Measurements from ENCODE around the gene MZT1. TPM values are rescaled to one million over a fixed set of nuclear protein-coding genes. Genes with fewer than 3 reads are reported as not detected.

Gene MZT1
- total RNA-seq, 3 donors from 2014 or later = 3.0 to 7.8 (median 5.7) TPM

DNA sequence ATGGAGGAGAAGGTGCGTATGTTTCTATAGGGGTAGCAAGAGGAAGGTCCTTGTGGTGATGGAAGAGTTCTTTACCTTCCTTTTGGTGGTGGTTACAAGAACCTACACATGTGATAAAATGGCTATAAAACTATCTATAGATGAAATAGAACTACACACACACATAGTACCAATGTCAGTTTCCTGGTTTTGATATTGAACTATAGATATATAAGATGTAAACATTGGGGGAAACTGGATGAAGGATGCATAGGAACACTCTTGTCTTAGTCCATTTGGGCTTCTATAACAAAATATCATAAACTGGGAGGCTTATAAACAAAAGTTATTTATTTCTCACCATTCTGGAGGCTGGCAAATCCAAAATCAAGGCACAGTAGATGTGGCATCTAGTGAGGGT, 47.1 kb downstream of the MZT1 start:
- Histone ChIP-seq H3K9me3 (no peaks in the 10 kb centered on the region), H3K36me3 (ENCODE audit: low read depth) (no peaks in the 10 kb centered on the region), H3K4me1 (ENCODE audit: low read depth) (no peaks in the 10 kb centered on the region), H3K4me3 (no peak overlapping the region)
- ATAC-seq (no peak), DNase-seq (no peak)
- TF ChIP-seq, protein P1, sequence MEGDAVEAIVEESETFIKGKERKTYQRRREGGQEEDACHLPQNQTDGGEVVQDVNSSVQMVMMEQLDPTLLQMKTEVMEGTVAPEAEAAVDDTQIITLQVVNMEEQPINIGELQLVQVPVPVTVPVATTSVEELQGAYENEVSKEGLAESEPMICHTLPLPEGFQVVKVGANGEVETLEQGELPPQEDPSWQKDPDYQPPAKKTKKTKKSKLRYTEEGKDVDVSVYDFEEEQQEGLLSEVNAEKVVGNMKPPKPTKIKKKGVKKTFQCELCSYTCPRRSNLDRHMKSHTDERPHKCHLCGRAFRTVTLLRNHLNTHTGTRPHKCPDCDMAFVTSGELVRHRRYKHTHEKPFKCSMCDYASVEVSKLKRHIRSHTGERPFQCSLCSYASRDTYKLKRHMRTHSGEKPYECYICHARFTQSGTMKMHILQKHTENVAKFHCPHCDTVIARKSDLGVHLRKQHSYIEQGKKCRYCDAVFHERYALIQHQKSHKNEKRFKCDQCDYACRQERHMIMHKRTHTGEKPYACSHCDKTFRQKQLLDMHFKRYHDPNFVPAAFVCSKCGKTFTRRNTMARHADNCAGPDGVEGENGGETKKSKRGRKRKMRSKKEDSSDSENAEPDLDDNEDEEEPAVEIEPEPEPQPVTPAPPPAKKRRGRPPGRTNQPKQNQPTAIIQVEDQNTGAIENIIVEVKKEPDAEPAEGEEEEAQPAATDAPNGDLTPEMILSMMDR (IDR thresholded peaks at IDR 0.05) = no peak
- intact Hi-C loops (cut with DNase I, micrococcal nuclease) = no loop called here

DNA sequence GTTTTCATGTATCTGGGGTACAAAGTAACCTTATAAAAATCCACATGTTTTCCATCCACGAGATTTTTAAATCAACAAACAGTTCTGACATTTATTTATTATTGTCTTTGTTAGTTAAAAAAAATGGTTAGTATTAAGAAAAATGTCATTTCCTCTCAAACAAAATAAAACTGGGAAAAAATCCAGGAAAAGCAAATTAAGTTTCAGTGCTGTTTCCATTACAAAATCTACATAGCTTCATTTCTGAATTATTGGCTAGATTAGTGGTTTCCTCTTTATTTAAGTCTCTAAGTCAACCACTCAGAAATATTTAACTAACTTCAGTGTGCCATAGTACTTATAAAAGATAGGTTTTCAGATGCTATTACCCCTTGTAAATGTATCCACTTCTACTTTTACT, 49.1 kb downstream of the MZT1 start:
- Histone ChIP-seq H3K36me3 (ENCODE audit: low read depth) (no peaks in the 10 kb centered on the region), H3K9me3 (no peaks in the 10 kb centered on the region), H3K4me3 (no peak overlapping the region), H3K4me1 (ENCODE audit: low read depth) (no peaks in the 10 kb centered on the region)
- intact Hi-C loops (cut with DNase I, micrococcal nuclease) = no loop called here
- no peak for ATAC-seq
- TF ChIP-seq, protein P1 (IDR thresholded peaks at IDR 0.05) = no peak
- DNase-seq = no peak

DNA sequence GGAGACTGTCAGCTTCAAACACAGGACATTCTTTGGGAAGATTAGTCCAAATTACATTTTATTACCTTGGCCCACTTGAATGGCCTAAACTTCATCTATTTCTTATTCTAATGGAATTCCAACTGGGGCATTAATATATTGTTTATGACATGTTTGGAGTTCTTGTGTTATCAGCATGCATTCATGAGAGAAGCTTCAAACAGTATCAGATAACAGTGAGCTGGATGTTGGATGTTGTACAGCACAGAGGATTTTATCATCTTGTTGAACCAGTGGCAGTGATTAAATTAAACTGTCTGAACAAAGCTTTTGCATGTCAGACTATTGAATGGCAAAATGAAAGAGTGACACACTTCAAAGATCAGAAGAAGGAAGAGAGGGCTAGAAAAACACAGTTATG, 50.0 kb downstream of the MZT1 start:
- no peak for ATAC-seq
- TF ChIP-seq, protein P1 (IDR thresholded peaks at IDR 0.05) = no peak
- no peak for DNase-seq
- Histone ChIP-seq H3K4me3 (no peak overlapping the region), H3K4me1 (ENCODE audit: low read depth) (no peaks in the 10 kb centered on the region), H3K9me3 (no peaks in the 10 kb centered on the region), H3K36me3 (ENCODE audit: low read depth) (no peaks in the 10 kb centered on the region)
- intact Hi-C loops (cut with DNase I, micrococcal nuclease) = no loop called here

DNA sequence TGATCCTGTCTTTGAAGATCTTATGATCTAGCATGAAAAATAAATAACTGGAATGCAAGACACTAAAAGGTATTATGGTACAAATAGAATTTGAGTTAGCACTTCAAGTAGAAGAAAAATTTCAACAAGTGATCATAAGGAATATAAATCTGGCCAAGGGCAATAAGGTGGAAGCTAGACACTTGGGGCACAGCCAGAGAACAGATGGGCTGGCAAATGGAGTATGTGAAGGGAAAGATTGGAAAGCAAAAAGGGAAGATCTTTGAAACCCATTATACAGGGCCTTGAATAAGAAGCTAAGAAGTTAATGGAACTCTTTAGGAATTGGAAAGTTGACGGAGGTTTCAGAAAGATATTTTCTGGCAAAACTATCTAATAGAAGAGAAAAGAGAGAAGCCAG, 61.0 kb downstream of the MZT1 start:
- intact Hi-C loops (cut with DNase I, micrococcal nuclease) = no loop called here
- Histone ChIP-seq H3K4me1 (ENCODE audit: low read depth) (no peaks in the 10 kb centered on the region), H3K9me3 (no peaks in the 10 kb centered on the region), H3K36me3 (ENCODE audit: low read depth) (no peaks in the 10 kb centered on the region), H3K4me3 (no peak overlapping the region)
- no peak for DNase-seq
- no peak for ATAC-seq
- TF ChIP-seq, protein P1 (IDR thresholded peaks at IDR 0.05) = no peak

DNA sequence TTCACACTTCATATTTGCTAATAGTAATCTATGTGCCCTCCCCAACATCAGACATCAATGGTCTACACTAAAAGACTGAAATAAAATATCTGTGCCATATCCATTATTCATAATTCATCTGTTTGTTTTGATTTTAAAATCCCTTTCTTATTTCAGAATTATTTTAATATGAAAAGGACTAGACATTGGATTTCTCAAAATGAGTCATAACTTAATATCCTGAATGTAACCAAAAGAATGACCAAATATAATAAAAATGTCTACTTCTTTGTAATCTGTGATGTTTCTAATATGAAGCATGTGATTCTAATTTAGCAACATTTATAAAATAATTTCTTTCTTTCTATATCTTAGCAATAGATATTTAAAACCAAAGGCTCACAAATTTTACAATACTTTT, 64.9 kb downstream of the MZT1 start:
- ATAC-seq = no peak
- intact Hi-C loops (cut with DNase I, micrococcal nuclease) = no loop called here
- TF ChIP-seq, protein P1 (IDR thresholded peaks at IDR 0.05) = no peak

More for the DNA sequence above, 64.9 kb downstream of the MZT1 start:
- Histone ChIP-seq H3K4me3 (no peak overlapping the region), H3K9me3 (no peaks in the 10 kb centered on the region), H3K4me1 (ENCODE audit: low read depth) (no peaks in the 10 kb centered on the region), H3K36me3 (ENCODE audit: low read depth) (no peaks in the 10 kb centered on the region)
- no peak for DNase-seq

Other genes with a start within 250 kb of the MZT1 start
- 10 to 100 TPM in 1 of 3 donors, 1 to 10 TPM in 2; 4.3 to 10.7 (median 7.6) TPM for gene BORA, start 294 bp upstream of the MZT1 start, total RNA-seq
- gene DIS3, start 54.3 kb upstream of the MZT1 start, total RNA-seq = 10 to 100 TPM; 18.5 to 22.2 (median 20.8) TPM
- gene PIBF1, start 54.5 kb upstream of the MZT1 start, total RNA-seq = 10 to 100 TPM; 18.5 to 24.6 (median 20.4) TPM

Measured in mucosa of descending colon (tissue), 3 donors.